Measurements from ENCODE around the gene TIGD3. TPM values are rescaled to one million over a fixed set of nuclear protein-coding genes. Genes with fewer than 3 reads are reported as not detected.

TIGD3 gene
- total RNA-seq, 2 donors from 2014 or later: 0.22 TPM; not detected in 1

GRCh38 chr11:65390099-65390941 lies 35.8 kb downstream of the TIGD3 start:
- no peak for DNase-seq (ENCODE audit: low spot score)
- Histone ChIP-seq H3K4me1 (peaks cover 0 to 57% of the 10 kb centered on the region in 2 donors), H3K9me3 (no peaks in the 10 kb centered on the region), H3K27me3 (no peaks in the 10 kb centered on the region), H3K4me3 (peak overlapping the region in 1 of 2 donors; percentile 25), H3K27ac (peak overlapping the region; percentile 72 to 79), H3K36me3 (peaks cover 25% of the 10 kb centered on the region)
- TF ChIP-seq CTCF (IDR thresholded peaks at IDR 0.05): no peak

GRCh38 chr11:65390996-65391395 lies 36.4 kb downstream of the TIGD3 start:
- peaks cover 32% of the 10 kb centered on the region for H3K36me3 ChIP-seq
- no peaks in the 10 kb centered on the region for H3K27me3 ChIP-seq
- peaks cover 0 to 51% of the 10 kb centered on the region in 2 donors for H3K4me1 ChIP-seq
- peak overlapping the region in 1 of 2 donors; percentile 25 for H3K4me3 ChIP-seq
- TF ChIP-seq CTCF (IDR thresholded peaks at IDR 0.05): peak in 1 of 2 donors; percentile 23
- peak overlapping the region; percentile 72 to 79 for H3K27ac ChIP-seq
- no peaks in the 10 kb centered on the region for H3K9me3 ChIP-seq
- DNase-seq (ENCODE audit: low spot score): no peak

GRCh38 chr11:65392186-65392829 lies 37.8 kb downstream of the TIGD3 start:
- no peak for TF ChIP-seq CTCF (IDR thresholded peaks at IDR 0.05)
- Histone ChIP-seq H3K4me1 (peaks cover 0 to 48% of the 10 kb centered on the region in 2 donors), H3K36me3 (peaks cover 45% of the 10 kb centered on the region), H3K4me3 (no peak overlapping the region), H3K9me3 (no peaks in the 10 kb centered on the region), H3K27ac (peak overlapping the region; percentile 72 to 79), H3K27me3 (no peaks in the 10 kb centered on the region)
- no peak for DNase-seq (ENCODE audit: low spot score)

- Histone ChIP-seq H3K36me3 (peaks cover 51% of the 10 kb centered on the region), H3K27me3 (no peaks in the 10 kb centered on the region), H3K27ac (no peak overlapping the region), H3K4me3 (no peak overlapping the region), H3K9me3 (no peaks in the 10 kb centered on the region), H3K4me1 (peaks cover 0 to 43% of the 10 kb centered on the region in 2 donors)
- TF ChIP-seq CTCF (IDR thresholded peaks at IDR 0.05): no peak
- DNase-seq (ENCODE audit: low spot score): no peak
Measured at GRCh38 chr11:65392899-65393298, 38.3 kb downstream of the TIGD3 start.

- Histone ChIP-seq H3K4me1 (peaks cover 0 to 36% of the 10 kb centered on the region in 2 donors), H3K27ac (no peak overlapping the region), H3K4me3 (no peak overlapping the region), H3K27me3 (no peaks in the 10 kb centered on the region), H3K36me3 (peaks cover 58% of the 10 kb centered on the region), H3K9me3 (no peaks in the 10 kb centered on the region)
- DNase-seq (ENCODE audit: low spot score): no peak
- no peak for TF ChIP-seq CTCF (IDR thresholded peaks at IDR 0.05)
Measured at GRCh38 chr11:65393513-65394079, 39.0 kb downstream of the TIGD3 start.

All from right atrium auricular region (tissue), 2 donors.